MM.1S (cell line): ENCODE results near the gene WDR72.

Source experiments
- DNase-seq: peaks from one replicate; pipeline ENCODE4 v3.0.0-alpha.2; 2015
- H2AFZ ChIP-seq: fragments of 300-600 bp; sonication (generic); 2 replicates; pipeline ENCODE4 v1.6.0; 2016; ENCODE audit warnings: antibody characterized with exemption, low read length
- H3F3A ChIP-seq: fragments of 300-600 bp; sonication (generic); 2 replicates; pipeline ENCODE4 v1.6.1; 2016; ENCODE audit warnings: mild to moderate bottlenecking, antibody characterized with exemption, low read length, moderate library complexity, mixed read lengths; ENCODE audit not compliant: insufficient read depth
- H3K27ac ChIP-seq: fragments of 300-600 bp; sonication (generic); 2 replicates; pipeline ENCODE4 v1.5.1; 2016; ENCODE audit warnings: mild to moderate bottlenecking, low read length
- H3K27me3 ChIP-seq: fragments of 300-600 bp; sonication (generic); replicated peaks from 2 replicates; pipeline ENCODE4 v1.6.0; 2016; ENCODE audit warnings: low read length; ENCODE audit not compliant: insufficient read depth
- H3K36me3 ChIP-seq: fragments of 300-600 bp; sonication (generic); replicated peaks from 2 replicates; pipeline ENCODE4 v1.6.1; 2016; ENCODE audit warnings: mild to moderate bottlenecking, low read length, mixed read lengths; ENCODE audit not compliant: insufficient read depth
- H3K4me1 ChIP-seq: fragments of 300-600 bp; sonication (generic); 2 replicates; pipeline ENCODE4 v1.6.1; 2016; ENCODE audit warnings: low read length, mixed read lengths
- H3K4me2 ChIP-seq: fragments of 300-600 bp; sonication (generic); 2 replicates; pipeline ENCODE4 v1.6.0; 2016; ENCODE audit warnings: low read depth, low read length
- H3K4me3 ChIP-seq: fragments of 300-600 bp; sonication (generic); 2 replicates; pipeline ENCODE4 v1.5.1; 2016; ENCODE audit warnings: low read length, mixed read lengths
- H3K79me2 ChIP-seq: fragments of 300-600 bp; sonication (generic); 2 replicates; pipeline ENCODE4 v1.6.1; 2016; ENCODE audit warnings: mixed run types, low read length, mixed read lengths
- H3K9ac ChIP-seq: fragments of 300-600 bp; sonication (generic); 2 replicates; pipeline ENCODE4 v1.6.1; 2016; ENCODE audit warnings: low read length, mixed read lengths
- H3K9me2 ChIP-seq: fragments of 300-600 bp; sonication (generic); replicated peaks from 2 replicates; pipeline ENCODE4 v1.6.1; 2016; ENCODE audit warnings: mild to moderate bottlenecking, low read length, mixed read lengths; ENCODE audit not compliant: insufficient read depth
- H3K9me3 ChIP-seq: fragments of 300-600 bp; sonication (generic); replicated peaks from 2 replicates; pipeline ENCODE4 v1.6.1; 2016; ENCODE audit warnings: mild to moderate bottlenecking, low read length, mixed read lengths; ENCODE audit not compliant: insufficient read depth
- H4K20me1 ChIP-seq: fragments of 300-600 bp; sonication (generic); 2 replicates; pipeline ENCODE4 v1.6.1; 2016; ENCODE audit warnings: mild to moderate bottlenecking, low read length, moderate library complexity, mixed read lengths; ENCODE audit not compliant: insufficient read depth
- EZH2 ChIP-seq: fragments of 300-600 bp; sonication (generic); optimal IDR thresholded peaks from 2 replicates; pipeline ENCODE3; 2017; ENCODE audit warnings: low read depth, mild to moderate bottlenecking, antibody characterized with exemption, low read length, mixed read lengths
- EZH2phosphoT487 ChIP-seq: fragments of 300-600 bp; sonication (generic); IDR thresholded peaks from 2 replicates; pipeline ENCODE4 v1.6.1; 2018; ENCODE audit warnings: antibody characterized with exemption, low read length
- TF ChIP-seq, protein P1 (sequence below): fragments of 300-600 bp; sonication (generic); IDR thresholded peaks from 2 replicates; pipeline ENCODE4 v1.5.1; 2016; ENCODE audit warnings: antibody characterized with exemption, low read length, mixed read lengths

The WDR72 gene

DNA sequence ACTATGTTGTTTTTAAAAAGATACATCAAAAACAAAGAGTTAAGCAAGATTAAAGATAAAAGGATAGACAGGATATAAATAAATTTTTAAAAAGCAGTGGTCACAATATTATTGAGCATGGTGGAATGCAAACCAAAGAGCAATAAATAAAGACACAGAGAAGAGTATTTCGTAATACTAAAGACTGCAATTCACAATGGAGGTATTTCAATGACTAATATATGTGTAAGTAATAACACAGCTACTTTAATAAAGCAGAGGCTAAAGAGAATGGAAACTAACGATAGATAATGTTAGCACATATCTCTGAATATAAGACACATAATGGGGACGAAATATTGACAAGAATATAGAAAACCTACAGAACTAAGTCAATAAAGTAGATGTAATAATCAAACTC is 219.6 kb downstream of the WDR72 start:
- no peak overlapping the region for H2AFZ ChIP-seq
- H3K27ac ChIP-seq = no peak overlapping the region
- H3K9me3 ChIP-seq = no peaks in the 10 kb centered on the region
- H4K20me1 ChIP-seq = no peaks in the 10 kb centered on the region
- no peaks in the 10 kb centered on the region for H3K79me2 ChIP-seq
- H3K27me3 ChIP-seq = no peaks in the 10 kb centered on the region
- TF ChIP-seq, protein P1, sequence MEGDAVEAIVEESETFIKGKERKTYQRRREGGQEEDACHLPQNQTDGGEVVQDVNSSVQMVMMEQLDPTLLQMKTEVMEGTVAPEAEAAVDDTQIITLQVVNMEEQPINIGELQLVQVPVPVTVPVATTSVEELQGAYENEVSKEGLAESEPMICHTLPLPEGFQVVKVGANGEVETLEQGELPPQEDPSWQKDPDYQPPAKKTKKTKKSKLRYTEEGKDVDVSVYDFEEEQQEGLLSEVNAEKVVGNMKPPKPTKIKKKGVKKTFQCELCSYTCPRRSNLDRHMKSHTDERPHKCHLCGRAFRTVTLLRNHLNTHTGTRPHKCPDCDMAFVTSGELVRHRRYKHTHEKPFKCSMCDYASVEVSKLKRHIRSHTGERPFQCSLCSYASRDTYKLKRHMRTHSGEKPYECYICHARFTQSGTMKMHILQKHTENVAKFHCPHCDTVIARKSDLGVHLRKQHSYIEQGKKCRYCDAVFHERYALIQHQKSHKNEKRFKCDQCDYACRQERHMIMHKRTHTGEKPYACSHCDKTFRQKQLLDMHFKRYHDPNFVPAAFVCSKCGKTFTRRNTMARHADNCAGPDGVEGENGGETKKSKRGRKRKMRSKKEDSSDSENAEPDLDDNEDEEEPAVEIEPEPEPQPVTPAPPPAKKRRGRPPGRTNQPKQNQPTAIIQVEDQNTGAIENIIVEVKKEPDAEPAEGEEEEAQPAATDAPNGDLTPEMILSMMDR = no peak
- TF ChIP-seq EZH2phosphoT487 (no peak), EZH2 (no peak)
- no peak overlapping the region for H3K9ac ChIP-seq
- no peaks in the 10 kb centered on the region; the same call in 1 of the 2 replicates for H3K9me2 ChIP-seq
- no peak for DNase-seq
- no peak overlapping the region for H3K4me3 ChIP-seq
- no peaks in the 10 kb centered on the region for H3K4me1 ChIP-seq
- H3K36me3 ChIP-seq = no peaks in the 10 kb centered on the region
- no peaks in the 10 kb centered on the region for H3F3A ChIP-seq
- H3K4me2 ChIP-seq = no peak overlapping the region

DNA sequence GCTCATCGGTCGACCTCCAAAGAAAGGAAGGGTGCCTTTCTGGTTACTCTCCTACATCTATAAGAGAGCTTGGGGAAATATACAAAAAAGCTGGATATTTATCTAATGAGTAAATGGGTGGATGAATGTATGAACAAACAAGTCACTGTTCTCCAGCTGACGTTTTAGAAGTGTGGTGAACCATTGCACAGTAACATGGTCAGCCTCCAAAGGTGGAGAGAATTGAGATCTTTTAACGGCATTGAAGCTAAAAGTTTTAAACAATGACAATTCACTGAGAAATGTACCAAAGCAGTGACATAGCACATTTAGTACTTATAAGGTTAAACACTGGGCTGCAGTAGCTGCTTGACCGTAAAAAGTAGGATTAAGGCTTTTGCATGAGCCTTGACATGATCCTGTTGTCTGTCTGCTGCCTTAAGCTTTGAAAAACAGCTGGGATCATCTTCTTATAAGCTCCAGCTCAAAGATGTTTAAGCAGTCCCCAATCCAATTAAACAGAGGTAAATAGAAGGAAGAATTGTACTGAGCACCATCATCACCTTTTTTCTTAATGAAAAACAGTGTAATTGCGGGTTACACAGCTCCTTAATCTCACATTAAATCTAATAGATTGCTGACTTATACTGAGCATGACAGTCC is 222.9 kb downstream of the WDR72 start:
- H2AFZ ChIP-seq = no peak overlapping the region
- no peaks in the 10 kb centered on the region for H3K4me1 ChIP-seq
- no peak for DNase-seq
- H3F3A ChIP-seq = no peaks in the 10 kb centered on the region
- H3K4me2 ChIP-seq = no peak overlapping the region
- H3K27ac ChIP-seq = no peak overlapping the region
- TF ChIP-seq, protein P1 = no peak
- TF ChIP-seq EZH2phosphoT487 = no peak
- no peak for TF ChIP-seq EZH2
- H3K79me2 ChIP-seq = no peaks in the 10 kb centered on the region
- H3K4me3 ChIP-seq = no peak overlapping the region
- no peaks in the 10 kb centered on the region; the same call in 1 of the 2 replicates for H3K9me2 ChIP-seq
- H3K9ac ChIP-seq = no peak overlapping the region
- H4K20me1 ChIP-seq = no peaks in the 10 kb centered on the region
- no peaks in the 10 kb centered on the region for H3K36me3 ChIP-seq
- no peaks in the 10 kb centered on the region for H3K27me3 ChIP-seq
- H3K9me3 ChIP-seq = no peaks in the 10 kb centered on the region

DNA sequence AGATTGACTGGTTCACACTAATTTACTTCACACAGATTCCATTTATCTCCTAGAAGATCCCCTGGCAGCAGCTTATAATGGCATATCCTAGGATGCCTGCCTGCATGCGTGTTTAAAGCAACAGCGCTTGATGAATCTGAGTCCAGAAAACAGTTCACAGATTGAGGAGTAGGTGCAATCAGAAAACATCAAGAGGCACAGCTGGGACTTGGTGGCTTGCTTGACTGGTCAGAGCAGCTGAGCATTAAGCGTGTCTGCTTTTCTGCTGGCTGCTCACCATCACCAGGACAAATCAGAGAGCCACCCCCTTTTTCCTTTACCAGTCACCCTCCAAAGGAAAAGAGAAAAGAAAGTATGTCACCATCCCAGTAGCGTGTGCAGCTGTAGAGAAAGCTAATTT is 223.6 kb downstream of the WDR72 start:
- no peak overlapping the region for H2AFZ ChIP-seq
- no peaks in the 10 kb centered on the region for H3K4me1 ChIP-seq
- DNase-seq = no peak
- H3K4me2 ChIP-seq = no peak overlapping the region
- H3K9me3 ChIP-seq = no peaks in the 10 kb centered on the region
- no peaks in the 10 kb centered on the region for H3F3A ChIP-seq
- H3K9me2 ChIP-seq = no peaks in the 10 kb centered on the region; the same call in 1 of the 2 replicates
- no peaks in the 10 kb centered on the region for H3K79me2 ChIP-seq
- no peak for TF ChIP-seq EZH2phosphoT487
- no peak for TF ChIP-seq EZH2
- TF ChIP-seq, protein P1 = no peak
- no peak overlapping the region for H3K27ac ChIP-seq
- no peaks in the 10 kb centered on the region for H3K36me3 ChIP-seq
- no peaks in the 10 kb centered on the region for H3K27me3 ChIP-seq
- no peak overlapping the region for H3K9ac ChIP-seq
- H3K4me3 ChIP-seq = no peak overlapping the region
- no peaks in the 10 kb centered on the region for H4K20me1 ChIP-seq
